ENCODE measurements around the gene GRK4.
"Not testable (repeated sequence)": the region's sequence is repeated elsewhere in the genome, so short reads cannot be mapped to it uniquely, and the experiment has no call there.

The GRK4 gene

GRCh38 chr4:2963175-2963965 lies at the start of gene GRK4, which contains the start of gene NOP14:
Gene GRK4, plus strand, starts transcription at chr4:2963571. Its CDS starts 500 bp downstream, at chr4:2964071.
Gene NOP14, minus strand, starts transcription at chr4:2963406. Its CDS starts 87 bp downstream, at chr4:2963319.
- DNase-seq, result peak; percentile 95 to 99

DNA sequence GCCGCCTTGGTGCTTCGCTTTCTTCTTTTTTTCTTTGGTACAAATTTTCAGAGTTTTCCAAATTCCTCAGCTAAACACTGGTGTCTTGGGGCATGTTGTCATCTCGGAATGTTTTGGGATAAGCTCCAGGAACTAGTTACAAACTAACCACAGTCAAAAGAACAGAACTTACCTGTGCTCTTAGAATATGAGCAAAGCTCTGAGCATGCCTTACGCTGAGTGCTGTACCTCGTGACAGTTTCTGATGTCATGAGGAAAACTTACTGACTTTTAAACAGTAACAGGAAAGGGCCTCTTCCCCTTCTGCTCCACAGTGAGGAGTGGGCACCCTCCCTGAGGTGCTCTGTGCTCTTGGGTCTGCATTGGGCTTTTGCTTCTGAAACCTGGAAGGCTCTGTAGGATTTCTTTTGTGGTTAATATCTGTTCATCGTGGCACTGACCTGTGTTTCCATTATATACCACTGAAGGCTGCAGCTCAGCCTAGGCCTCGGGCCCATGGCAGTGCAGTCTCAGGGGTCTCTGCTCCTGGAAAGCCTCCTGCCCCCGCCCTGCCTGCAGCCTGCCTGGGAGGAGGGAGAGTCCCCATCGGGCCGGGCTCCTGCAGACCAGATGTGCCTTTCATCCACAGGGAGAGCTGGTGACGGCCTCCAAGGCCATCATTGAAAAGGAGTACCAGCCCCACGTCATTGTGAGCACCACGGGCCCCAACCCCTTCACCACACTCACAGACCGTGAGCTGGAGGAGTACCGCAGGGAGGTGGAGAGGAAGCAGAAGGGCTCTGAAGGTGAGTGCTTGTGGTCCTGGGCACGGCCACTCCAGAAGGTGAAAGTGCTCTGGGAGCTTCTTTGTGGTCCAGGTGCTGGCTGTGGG lies 48.9 kb upstream of the GRK4 start:
- no peak for DNase-seq

- DNase-seq, result no peak
Measured at GRCh38 chr4:2915789-2916188, 47.6 kb upstream of the GRK4 start.

GRCh38 chr4:2916696-2917095 lies 46.7 kb upstream of the GRK4 start:
- not testable (repeated sequence) for DNase-seq

DNA sequence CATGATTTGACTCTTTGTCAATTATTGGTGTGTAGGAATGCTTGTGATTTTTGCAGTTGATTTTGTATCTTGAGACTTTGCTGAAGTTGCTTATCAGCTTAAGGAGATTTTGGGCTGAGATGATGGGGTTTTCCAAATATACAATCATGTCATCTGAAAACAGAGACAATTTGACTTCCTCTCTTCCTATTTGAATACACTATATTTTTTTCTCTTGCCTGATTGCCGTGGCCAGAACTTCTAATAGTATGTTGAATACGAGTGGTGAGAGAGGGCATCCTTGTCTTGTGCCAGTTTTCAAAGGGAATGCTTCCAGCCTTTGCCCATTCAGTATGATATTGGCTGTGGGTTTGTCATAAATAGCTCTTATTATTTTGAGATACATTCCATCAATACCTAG lies 45.1 kb upstream of the GRK4 start:
- not testable (repeated sequence) for DNase-seq

GRCh38 chr4:2918714-2919113 lies 44.7 kb upstream of the GRK4 start:
- DNase-seq, result not testable (repeated sequence)

DNA sequence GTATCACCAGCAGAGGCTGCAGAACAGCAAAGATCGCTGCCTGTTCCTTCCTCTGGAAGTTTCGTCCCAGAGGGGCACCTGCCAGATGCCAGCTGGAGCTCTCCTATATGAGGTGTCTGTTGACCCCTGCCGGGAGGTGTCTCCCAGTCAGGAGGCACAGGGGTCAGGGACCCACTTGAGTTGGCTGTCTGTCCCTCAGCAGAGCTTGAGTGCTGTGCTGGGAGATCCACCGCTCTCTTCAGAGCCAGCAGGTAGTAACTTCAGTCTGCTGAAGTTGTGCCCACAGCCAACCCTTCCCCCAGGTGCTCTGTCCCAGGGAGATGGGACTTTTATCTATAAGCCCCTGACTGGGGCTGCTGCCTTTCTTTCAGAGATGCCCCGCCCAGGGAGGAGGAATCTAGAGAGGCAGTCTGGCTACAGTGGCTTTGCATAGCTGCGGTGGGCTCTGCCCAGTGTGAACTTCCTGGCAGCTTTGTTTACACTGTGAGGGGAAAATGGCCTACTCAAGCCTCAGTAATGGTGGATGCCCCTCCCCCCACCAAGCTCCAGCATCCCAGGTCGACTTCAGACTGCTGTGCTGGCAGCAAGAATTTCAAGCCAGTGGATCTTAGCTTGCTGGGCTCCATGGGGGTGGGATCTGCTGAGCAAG lies 40.8 kb upstream of the GRK4 start:
- not testable (repeated sequence) for DNase-seq

- DNase-seq, result no peak
Measured at GRCh38 chr4:2923141-2923551, 40.2 kb upstream of the GRK4 start.

DNA sequence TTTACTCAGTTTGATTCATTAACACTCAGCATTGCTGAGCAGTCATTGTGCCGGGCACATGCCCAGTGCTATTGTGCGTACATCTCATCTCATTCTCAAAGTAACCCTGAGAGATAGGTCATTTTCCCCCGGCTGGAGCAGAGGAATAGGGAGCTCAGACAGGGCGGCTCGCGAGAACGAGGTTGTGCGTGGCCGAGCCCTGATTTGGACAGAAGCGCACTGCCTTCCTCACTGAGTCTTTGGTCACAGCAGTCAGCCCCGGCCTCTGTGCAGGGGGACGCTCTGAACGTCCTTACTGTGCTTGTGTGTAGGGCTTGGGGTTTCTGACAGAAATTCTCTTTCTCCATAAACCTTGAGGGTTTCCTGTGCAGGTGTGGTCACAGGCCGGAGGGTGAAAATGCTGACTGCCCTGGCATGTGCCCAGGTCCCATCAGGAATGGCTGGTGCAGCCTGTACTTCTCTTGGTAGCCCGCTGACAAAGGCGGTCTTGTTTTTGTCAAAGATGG lies 39.6 kb upstream of the GRK4 start:
- no peak for DNase-seq

GRCh38 chr4:2924286-2924685 lies 39.1 kb upstream of the GRK4 start:
- DNase-seq, result no peak

GRCh38 chr4:2924765-2925301 lies 38.5 kb upstream of the GRK4 start:
- no peak for DNase-seq

- DNase-seq, result no peak
Measured at GRCh38 chr4:2925496-2925895, 37.9 kb upstream of the GRK4 start.

GRCh38 chr4:2925931-2926860 lies 37.2 kb upstream of the GRK4 start:
- DNase-seq, result no peak

- no peak for DNase-seq
Measured at GRCh38 chr4:2927016-2927695, 36.2 kb upstream of the GRK4 start.

- no peak for DNase-seq
Measured at GRCh38 chr4:2927696-2928075, 35.7 kb upstream of the GRK4 start.

DNA sequence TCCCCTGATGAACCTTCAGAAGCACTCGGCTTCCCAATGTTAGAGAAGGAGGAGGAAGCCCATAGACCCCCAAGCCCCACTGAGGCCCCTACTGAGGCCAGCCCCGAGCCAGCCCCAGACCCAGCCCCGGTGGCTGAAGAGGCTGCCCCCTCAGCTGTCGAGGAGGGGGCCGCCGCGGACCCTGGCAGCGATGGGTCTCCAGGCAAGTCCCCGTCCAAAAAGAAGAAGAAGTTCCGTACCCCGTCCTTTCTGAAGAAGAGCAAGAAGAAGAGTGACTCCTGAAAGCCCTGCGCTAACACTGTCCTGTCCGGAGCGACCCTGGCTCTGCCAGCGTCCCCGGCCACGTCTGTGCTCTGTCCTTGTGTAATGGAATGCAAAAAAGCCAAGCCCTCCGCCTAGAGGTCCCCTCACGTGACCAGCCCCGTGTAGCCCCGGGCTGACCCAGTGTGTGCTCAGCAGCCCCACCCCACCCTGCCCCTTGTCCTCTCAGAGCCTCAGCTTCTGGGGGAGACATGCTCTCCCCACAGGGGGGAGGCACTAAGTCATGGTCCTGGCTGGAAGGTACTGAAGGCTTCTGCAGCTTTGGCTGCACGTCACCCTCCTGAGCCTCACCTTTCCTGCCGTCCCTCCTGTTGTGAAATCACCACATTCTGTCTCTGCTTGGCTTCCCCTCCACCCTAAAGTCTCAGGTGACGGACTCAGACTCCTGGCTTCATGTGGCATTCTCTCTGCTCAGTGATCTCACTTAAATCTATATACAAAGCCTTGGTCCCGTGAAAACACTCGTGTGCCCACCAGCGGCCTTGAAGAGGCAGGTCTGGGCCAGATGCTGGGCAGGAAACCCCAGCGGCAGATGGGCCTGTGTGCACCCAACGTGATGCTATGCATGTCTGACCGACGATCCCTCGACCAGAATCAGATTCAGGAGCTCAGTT lies 34.9 kb upstream of the GRK4 start:
- DNase-seq, result peak in 1 of 2 experiments; percentile 29

- DNase-seq, result no peak
Measured at GRCh38 chr4:2929469-2929868, 33.9 kb upstream of the GRK4 start.

DNA sequence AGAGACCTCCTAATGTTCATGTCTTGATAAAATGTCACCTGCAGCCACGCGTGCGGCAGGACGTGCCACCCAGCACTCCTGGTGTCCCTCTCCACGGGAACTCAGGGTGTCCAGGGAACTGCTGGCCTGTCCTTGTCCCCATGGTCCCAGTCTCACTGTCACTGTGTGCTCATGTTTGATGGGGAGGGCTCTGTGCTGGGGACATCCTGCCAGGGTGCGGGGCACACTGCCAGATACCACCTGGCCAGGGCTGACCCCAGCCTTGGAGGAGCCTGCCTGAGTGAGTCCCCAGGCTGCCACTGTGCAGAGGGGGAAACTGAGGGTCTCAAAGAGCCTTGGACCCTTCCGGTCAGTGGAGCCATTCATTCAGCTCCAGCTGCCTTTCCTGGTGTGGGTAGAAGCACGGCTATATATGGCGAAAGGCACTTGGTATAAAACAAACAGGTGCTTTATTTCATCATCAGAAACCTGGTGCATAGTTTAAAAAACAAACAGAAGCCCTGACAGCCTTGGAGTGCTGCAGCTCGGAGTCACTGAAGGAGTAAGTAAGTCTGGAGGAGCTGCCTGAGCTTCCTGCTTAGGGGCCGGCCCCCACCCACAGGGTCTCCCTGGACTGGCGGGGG lies 33.1 kb upstream of the GRK4 start:
- no peak for DNase-seq

DNA sequence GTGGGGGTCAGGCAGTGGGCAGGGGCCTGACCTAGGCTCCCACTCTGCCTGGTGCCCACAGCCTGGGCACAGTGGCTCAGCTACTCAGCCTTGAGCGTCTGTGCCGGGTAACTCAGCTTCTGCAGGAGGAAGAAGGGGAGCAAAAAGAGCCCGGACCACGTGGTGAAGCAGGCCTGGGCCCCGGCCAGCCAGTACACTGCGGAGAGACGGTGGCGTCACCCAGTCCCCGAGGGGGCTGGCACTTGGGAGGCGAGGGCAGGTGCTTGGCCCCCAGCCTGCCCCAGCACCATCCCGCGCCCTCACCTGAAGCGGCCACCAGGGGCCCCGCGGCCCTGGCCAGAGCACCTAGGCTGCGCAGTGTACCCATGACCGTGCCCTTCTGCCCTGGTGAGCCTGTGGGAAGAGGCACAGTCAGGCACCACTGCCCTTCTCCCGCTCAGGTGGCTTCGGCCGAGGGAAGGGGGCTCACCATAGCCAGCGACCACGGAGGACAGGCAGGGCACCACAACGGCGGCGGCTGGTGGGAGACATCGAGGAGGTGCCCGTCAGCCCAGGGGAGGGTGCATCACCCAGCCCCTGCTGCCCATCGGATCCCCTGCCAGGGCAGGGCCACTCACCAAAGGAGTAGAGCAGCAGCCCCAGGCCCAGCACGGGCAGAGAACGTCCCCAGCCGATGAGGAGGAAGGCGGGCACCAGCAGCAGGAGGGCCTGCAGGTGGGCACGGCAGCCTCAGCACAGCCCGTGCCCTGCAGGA lies 32.4 kb upstream of the GRK4 start:
- DNase-seq, result no peak

Data from NCI-H524 (cell line).